Measurements from ENCODE around the gene ZBTB7C.

ZBTB7C gene

GRCh38 chr18:48387300-48387699 is 21.9 kb downstream of the ZBTB7C start:
- DNase-seq: no peak

GRCh38 chr18:48385596-48385995 is 23.6 kb downstream of the ZBTB7C start:
- DNase-seq: no peak

GRCh38 chr18:48376934-48377333 is 32.2 kb downstream of the ZBTB7C start:
- no peak for DNase-seq

- no peak for DNase-seq
Measured at GRCh38 chr18:48376406-48376805, 32.8 kb downstream of the ZBTB7C start.

- DNase-seq: no peak
Measured at GRCh38 chr18:48375150-48375800, 33.9 kb downstream of the ZBTB7C start.

- no peak for DNase-seq
Measured at GRCh38 chr18:48374423-48375149, 34.6 kb downstream of the ZBTB7C start.

- no peak for DNase-seq
Measured at GRCh38 chr18:48371854-48372602, 37.2 kb downstream of the ZBTB7C start.

GRCh38 chr18:48367557-48367956 is 41.6 kb downstream of the ZBTB7C start:
- no peak for DNase-seq

- DNase-seq: no peak
Measured at GRCh38 chr18:48365965-48366364, 43.2 kb downstream of the ZBTB7C start.

- no peak for DNase-seq
Measured at GRCh38 chr18:48364146-48364545, 45.0 kb downstream of the ZBTB7C start.

- no peak for DNase-seq
Measured at GRCh38 chr18:48363175-48363574, 46.0 kb downstream of the ZBTB7C start.

GRCh38 chr18:48361801-48362200 is 47.4 kb downstream of the ZBTB7C start:
- DNase-seq: no peak

- DNase-seq: no peak
Measured at GRCh38 chr18:48360376-48361021, 48.7 kb downstream of the ZBTB7C start.

GRCh38 chr18:48359626-48360025 is 49.6 kb downstream of the ZBTB7C start:
- no peak for DNase-seq

- DNase-seq: no peak
Measured at GRCh38 chr18:48358868-48359267, 50.3 kb downstream of the ZBTB7C start.

GRCh38 chr18:48356909-48357631 is 52.1 kb downstream of the ZBTB7C start:
- no peak for DNase-seq

GRCh38 chr18:48356151-48356745 is 52.9 kb downstream of the ZBTB7C start:
- DNase-seq: no peak

- no peak for DNase-seq
Measured at GRCh38 chr18:48355276-48356115, 53.7 kb downstream of the ZBTB7C start.

GRCh38 chr18:48354746-48355260 is 54.4 kb downstream of the ZBTB7C start:
- DNase-seq: no peak

GRCh38 chr18:48352051-48352755 is 57.0 kb downstream of the ZBTB7C start:
- no peak for DNase-seq

All from inflammatory macrophage (primary cell).